Renal cortex interstitium (tissue), 11 donors: Measurements from ENCODE around the gene CLDN19. TPM values are rescaled to one million over a fixed set of nuclear protein-coding genes. Genes with fewer than 3 reads are reported as not detected.
"Not testable (repeated sequence)": the region's sequence is repeated elsewhere in the genome, so short reads cannot be mapped to it uniquely, and the experiment has no call there.

Experiments used
- DNase-seq, 11 donors: peaks; one replicate each; pipeline ENCODE4 v3.0.0-alpha.2; 2013; ENCODE audit warnings: low read depth in 9 of 11, low spot score in 4 of 11; ENCODE audit errors: extremely low read depth in 1 of 11
- polyA plus RNA-seq, 3 donors: library from polyadenylated mRNA; unstranded; fragments of 120-200 nt; gene quantifications; one replicate each; pipeline ENCODE4 v1.2.1, GENCODE V29; 2013; ENCODE audit not compliant: insufficient read length in 3 of 3

CLDN19 gene
- polyA plus RNA-seq, 3 donors: 72.7 to 109 (median 93.4) TPM

DNA sequence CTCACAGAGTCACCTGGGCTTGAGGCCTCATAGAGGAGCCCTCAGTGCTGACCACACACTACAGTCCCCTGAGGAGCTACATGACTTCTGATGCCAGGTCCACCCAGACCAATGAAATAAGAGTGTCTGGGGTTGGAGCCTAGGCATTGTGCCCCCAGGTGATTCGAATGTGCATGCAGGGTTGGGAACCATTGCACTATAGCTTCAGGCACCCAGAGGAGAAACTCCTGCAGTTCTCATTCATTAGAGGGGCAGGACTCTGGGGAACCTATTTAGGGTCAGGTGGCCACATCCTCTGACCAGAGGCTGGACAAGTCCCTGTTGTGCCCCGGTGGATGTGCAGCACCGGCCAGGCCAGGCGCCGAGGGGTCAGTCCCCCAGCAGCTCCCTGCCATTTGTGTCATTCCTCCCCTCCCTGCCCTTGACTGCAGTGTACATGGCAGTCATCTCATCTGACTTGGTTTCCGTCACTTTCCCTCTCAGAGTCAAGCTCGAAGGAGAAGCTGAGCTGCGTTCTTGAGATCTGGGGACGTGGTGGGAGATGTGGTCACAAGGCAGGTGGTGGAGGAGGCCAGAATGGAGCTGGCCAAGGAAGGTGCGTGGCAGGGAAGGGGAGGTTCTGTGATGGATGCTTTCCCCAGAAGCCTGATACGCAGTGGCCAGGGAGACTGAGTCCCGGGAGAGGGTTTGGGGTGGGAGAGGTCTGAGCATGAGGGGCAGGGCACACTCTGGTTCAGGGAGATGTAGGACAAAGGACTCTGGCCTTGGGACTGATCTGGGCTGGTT, 6.4 kb downstream of the CLDN19 start:
- no peak for DNase-seq

DNA sequence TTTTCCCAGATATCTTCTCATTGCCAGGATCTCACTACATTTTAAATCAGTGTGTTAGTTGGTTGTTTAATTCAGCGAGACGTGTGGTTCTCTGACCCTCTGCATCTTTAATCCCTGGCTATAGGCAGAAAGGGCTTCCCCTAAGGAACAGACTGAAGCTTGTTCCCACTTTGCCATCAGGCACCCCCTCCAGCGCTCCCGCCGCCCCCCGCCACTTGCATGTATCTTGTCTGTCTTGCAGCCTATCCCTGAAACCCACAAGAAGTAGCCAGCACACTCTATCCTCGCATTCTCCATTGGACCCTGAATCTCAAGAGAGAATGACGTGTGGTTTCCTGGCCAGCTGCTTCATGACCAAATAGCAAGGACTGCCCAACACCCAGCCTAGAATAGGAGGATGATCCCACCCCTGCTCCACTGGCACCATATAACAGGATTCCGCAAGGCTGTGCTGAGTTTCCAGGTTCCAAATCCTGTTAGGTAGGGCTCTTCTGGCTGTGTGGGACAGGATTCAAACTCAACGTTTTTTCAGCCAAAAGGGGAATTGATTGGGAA, 7.8 kb downstream of the CLDN19 start:
- DNase-seq: no peak

- DNase-seq: no peak
These were observed 8.5 kb downstream of the CLDN19 start for GRCh38 chr1:42731585-42731984.

GRCh38 chr1:42730988-42731387, 9.0 kb downstream of the CLDN19 start:
- DNase-seq: no peak

DNA sequence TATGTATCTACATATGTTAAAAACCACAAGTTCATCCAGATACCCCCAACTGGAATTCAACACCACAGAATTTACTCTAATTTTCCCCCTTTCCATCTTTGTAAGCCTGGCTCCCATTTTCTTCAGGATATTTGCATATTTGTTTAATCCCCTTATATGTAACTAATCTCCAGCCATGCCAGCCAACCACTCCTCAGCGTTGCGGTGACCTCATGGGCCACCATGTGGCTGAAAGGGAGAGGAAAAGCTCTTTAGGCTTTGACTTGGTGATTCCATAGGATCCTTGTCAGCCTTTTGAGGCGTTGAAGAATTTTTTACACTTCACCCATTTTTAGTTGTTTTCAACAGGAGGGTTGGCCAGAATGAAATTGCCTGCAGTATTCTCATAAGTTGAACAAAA, 10.0 kb downstream of the CLDN19 start:
- no peak for DNase-seq

DNA sequence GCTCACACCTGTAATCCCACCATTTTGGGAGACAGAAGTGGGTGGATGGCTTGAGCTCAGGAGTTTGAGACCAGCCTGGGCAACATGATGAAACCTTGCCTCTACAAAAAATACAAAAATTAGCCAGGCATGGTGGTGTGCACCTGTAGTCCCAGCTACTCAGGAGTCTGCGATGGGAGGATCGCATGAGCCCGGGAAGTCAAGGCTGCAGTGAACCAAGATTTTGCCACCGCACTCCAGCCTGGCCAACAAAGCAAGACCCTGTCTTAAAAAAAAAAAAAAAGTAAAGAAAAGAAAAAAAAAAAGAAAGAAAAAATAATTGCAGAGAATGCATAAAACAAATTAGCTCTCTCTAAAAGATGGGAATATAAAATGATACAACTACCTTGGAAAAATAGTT, 14.2 kb downstream of the CLDN19 start:
- not testable (repeated sequence) for DNase-seq

DNA sequence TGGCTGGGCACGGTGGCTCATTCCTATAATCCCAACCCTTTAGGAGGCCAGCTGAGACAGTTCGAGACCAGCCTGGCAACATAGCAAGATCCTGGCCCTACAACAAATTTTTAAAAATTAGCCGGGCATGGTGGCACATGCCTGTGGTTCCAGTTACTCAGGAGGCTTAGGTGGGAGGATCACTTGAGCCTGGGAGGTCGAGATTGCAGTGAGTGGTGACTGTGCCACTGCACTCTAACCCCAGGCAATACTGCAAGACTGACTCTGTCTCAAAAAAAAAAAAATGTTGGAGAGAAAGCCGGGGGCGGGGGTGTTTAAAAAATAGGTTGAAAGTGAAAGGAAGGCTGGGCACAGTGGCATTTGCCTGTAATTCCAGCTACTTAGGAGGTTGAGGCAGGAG, 16.5 kb downstream of the CLDN19 start:
- DNase-seq: no peak

- not testable (repeated sequence) for DNase-seq
These were observed 17.6 kb downstream of the CLDN19 start for GRCh38 chr1:42722403-42722802.

GRCh38 chr1:42721926-42722325, 18.1 kb downstream of the CLDN19 start:
- no peak for DNase-seq

GRCh38 chr1:42720868-42721267, 19.2 kb downstream of the CLDN19 start:
- peak in 1 of 11 donors; percentile 45 for DNase-seq

DNA sequence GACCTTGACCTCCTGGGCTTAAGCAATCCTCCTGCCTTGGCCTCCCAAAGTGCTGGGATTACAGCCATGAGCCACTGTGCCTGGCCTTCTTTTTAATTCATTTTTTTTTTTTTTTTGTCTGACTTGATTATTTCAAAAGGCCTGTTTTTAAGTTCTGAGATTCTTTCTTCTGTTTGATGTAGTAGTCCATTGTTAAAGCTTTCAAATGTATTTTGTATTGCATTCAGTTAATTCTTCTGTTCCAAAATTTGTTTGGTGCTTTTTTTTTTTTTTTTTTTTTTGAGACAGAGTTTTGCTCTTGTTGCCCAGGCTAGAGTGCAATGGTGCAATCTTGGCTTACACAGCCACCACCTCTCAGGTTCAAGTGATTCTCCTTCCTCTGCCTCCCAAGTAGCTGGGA, 25.6 kb downstream of the CLDN19 start:
- DNase-seq: not testable (repeated sequence)

- DNase-seq: no peak
These were observed 26.7 kb downstream of the CLDN19 start for GRCh38 chr1:42713293-42713692.

GRCh38 chr1:42712808-42713207, 27.2 kb downstream of the CLDN19 start:
- DNase-seq: not testable (repeated sequence)

- no peak for DNase-seq
These were observed 36.1 kb downstream of the CLDN19 start for GRCh38 chr1:42703888-42704464.

DNA sequence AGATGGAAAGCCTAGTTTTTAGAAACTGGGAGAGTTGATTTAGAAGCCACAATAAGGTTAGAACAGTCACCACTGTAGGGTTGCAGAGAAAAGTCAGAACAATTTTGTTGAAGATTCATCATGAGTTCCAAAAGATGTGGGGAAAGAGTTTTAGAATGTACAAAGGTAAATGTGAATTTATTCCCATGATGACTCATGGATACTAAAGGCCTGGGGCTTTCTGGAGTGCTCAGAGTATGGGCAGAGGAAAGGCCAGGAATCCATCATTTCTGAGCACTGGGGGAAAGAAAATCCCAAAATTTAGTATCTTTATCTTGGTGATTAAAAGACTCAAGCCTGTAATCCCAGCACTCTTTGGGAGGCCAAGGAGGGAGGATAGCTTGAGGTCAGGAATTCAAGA, 40.0 kb downstream of the CLDN19 start:
- no peak for DNase-seq

DNA sequence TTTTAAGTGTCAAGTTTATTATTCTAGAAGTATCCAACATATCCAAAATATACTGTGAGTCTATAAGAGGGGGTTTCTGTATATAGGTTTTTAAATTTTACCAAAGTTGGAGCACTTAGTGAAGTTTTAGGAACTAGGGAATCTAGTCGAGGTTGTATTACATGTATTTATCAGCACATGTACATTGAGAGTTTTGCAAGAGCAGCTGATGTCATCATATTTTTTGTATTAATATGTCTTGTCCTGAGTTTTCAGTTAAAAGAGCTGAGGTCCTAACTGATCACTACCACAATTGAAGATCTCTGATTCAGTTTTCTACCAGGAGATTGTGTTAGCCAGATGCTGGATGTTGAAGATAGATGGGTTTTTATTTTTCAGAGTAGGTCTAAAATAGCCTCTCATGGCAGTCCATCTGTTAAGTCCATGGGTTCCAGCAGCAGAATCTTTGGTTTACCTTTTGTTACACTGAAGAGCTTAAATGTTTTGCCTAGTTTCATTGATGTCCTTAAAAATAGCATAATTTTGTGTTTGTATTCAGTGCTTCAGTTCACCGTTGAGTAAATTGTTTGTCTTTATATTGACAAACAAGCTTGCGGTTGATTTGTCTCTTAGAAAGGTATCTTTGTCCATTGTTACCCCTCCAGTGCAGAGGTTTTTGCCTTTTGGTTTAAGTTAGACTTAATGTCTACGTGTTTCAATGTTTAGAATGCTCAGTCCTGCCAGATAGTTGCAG, 41.8 kb downstream of the CLDN19 start:
- no peak for DNase-seq

- no peak for DNase-seq
These were observed 47.1 kb downstream of the CLDN19 start for GRCh38 chr1:42692911-42693310.

- DNase-seq: no peak
These were observed 47.6 kb downstream of the CLDN19 start for GRCh38 chr1:42692461-42692860.

DNA sequence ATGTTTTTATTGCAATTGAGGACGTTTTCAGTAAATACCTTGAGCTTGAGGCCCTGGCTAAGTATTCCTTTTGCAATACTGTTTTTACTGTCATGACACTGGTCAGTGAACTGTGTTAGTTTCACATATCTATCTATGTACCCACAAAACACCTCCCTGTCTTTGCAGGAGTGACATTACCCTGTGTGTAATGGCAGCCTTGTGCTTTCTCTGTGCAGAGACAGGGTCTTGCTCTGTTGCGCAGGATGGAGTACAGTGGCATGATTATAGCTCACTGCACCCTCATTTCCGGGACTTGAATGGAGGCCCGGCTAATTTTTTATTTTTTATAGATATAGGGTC, 48.9 kb downstream of the CLDN19 start:
- DNase-seq: no peak
